ENCODE measurements around the gene NTNG2.

GRCh38 chr9:132245465-132245864 lies 83.6 kb downstream of the NTNG2 start:
- TF ChIP-seq CTCF (IDR thresholded peaks at IDR 0.05): no peak
- TF ChIP-seq POLR2A (IDR thresholded peaks at IDR 0.05): no peak
- no peak for TF ChIP-seq EP300 (IDR thresholded peaks at IDR 0.05)

All from stomach (tissue), 4 donors.